ENCODE measurements around the gene SIGMAR1. TPM values are rescaled to one million over a fixed set of nuclear protein-coding genes. Genes with fewer than 3 reads are reported as not detected.

Gene SIGMAR1
- total and polyA plus RNA-seq, 10 donors: 19.4 to 39.7 (median 27.6) TPM

DNA sequence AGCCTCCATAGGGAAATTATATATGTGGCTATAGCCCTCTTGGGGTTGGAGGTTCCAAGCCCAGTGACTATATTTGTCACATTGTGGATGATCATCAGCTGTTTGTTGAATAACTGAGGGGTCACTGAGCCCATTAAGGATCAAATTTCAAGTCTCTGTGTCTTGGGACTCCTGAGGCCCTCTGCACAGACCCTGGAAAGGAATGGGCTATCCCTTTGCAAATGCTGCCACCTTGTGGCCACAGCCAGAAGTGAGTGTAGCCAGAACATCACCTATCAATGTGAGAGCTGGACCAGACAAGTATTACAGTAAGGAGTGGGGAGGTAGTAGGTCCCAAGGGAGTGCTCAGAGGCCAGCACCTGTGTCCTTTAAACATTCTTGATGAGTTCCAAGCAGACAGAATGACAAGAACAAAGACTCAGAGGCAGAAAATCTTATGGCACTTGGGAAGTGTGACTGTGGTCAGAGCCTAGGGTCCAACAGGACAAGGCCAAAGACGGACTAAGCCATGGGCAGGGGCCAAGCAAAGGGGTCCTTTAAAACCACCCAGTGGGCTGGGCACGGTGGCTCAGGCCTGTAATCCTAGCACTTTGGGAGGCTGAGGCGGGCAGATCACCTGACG, 33.9 kb downstream of the SIGMAR1 start:
- H3K36me3 ChIP-seq: no peaks in the 10 kb centered on the region
- H3K27me3 ChIP-seq (replicated peaks in 1 of 7): no peaks in the 10 kb centered on the region
- H3K4me3 ChIP-seq: no peak overlapping the region
- no peak overlapping the region for H3K27ac ChIP-seq
- DNase-seq: peak; percentile 91
- H3K4me1 ChIP-seq: peaks cover 0 to 20% (median 3%) of the 10 kb centered on the region in 6 donors
- WGBS, 5 donors: 59 to 63% (median 61%) methylated on average over 4 of the region's 4 CpGs
- H3K9me3 ChIP-seq: no peaks in the 10 kb centered on the region
- intact Hi-C loops (cut with DNase I; ENCODE audit: low total_unique reads): no loop called here
- TF ChIP-seq POLR2AphosphoS5 (IDR thresholded peaks at IDR 0.05): no peak
- TF ChIP-seq, protein P1, sequence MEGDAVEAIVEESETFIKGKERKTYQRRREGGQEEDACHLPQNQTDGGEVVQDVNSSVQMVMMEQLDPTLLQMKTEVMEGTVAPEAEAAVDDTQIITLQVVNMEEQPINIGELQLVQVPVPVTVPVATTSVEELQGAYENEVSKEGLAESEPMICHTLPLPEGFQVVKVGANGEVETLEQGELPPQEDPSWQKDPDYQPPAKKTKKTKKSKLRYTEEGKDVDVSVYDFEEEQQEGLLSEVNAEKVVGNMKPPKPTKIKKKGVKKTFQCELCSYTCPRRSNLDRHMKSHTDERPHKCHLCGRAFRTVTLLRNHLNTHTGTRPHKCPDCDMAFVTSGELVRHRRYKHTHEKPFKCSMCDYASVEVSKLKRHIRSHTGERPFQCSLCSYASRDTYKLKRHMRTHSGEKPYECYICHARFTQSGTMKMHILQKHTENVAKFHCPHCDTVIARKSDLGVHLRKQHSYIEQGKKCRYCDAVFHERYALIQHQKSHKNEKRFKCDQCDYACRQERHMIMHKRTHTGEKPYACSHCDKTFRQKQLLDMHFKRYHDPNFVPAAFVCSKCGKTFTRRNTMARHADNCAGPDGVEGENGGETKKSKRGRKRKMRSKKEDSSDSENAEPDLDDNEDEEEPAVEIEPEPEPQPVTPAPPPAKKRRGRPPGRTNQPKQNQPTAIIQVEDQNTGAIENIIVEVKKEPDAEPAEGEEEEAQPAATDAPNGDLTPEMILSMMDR (IDR thresholded peaks at IDR 0.05 in 8 of 11, conservative IDR thresholded peaks at IDR 0.05 in 3 of 11): peak; percentile 85 to 95 (median 89)
- TF ChIP-seq POLR2A (IDR thresholded peaks at IDR 0.05): no peak

DNA sequence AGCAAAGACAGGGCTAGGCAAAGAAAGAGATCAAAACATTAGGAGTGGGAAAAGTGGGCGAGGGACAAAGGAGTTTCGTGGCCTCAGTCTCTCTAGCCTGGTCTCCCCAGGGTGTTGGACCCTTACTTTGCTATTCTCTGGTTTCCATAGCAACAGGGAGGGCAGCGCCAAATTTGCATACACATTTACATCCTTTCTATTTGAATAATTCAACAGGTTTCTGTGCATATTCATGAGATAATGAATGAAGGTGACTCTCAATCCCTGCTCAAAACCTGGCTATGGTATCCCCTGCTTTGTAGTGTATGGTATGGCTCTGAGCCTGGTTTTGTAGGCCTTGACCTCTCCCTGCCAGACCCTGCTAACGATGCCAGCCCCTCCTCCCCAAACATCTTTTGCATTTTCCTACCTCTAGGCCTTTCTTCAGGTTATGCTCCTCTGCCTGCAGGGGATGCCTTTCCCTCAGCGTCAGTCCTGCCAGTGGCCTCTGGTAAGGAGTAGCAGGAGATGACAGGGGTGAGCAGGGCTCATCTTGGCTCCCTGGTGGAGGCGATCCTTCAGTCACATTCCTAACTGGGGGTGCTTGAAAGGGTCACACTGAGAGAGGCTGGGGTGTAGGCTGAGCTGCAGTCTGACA, 35.5 kb downstream of the SIGMAR1 start:
- Histone ChIP-seq H3K27ac (no peak overlapping the region), H3K27me3 (replicated peaks in 1 of 7) (no peaks in the 10 kb centered on the region), H3K4me3 (no peak overlapping the region), H3K36me3 (no peaks in the 10 kb centered on the region), H3K9me3 (no peaks in the 10 kb centered on the region), H3K4me1 (peaks cover 0 to 20% (median 3%) of the 10 kb centered on the region in 6 donors)
- intact Hi-C loops (cut with DNase I; ENCODE audit: low total_unique reads): no loop called here
- DNase-seq: no peak
- WGBS, 5 donors: 72 to 91% (median 82%) methylated on average over 6 of the region's 6 CpGs
- TF ChIP-seq, protein P1 (IDR thresholded peaks at IDR 0.05 in 8 of 11, conservative IDR thresholded peaks at IDR 0.05 in 3 of 11): no peak
- no peak for TF ChIP-seq POLR2A (IDR thresholded peaks at IDR 0.05)
- no peak for TF ChIP-seq POLR2AphosphoS5 (IDR thresholded peaks at IDR 0.05)

DNA sequence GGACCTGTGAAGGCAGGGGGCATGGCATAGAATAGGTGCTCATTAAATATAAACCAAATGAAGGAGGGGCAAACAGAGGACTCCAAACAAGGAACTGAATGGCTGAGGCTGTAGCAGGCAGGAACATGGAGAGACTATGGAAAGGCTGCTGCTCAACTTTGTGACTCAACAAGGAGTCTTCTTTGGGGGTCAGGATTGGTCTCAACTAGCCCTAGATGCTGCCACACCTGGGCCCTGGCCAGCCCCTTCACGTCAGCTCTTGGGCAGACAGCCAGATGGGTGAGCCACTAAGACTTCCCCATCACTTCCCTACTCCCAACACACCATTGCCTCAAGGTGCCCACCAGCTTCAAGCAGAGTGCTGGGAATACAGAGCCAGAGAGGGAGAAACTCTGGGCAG, 36.7 kb downstream of the SIGMAR1 start:
- WGBS, 5 donors: 20 to 45% (median 39%) methylated on average over 1 of the region's 1 CpG
- H3K27me3 ChIP-seq (replicated peaks in 1 of 7): peaks cover 0 to 5% (median 0%) of the 10 kb centered on the region in 7 donors
- no peaks in the 10 kb centered on the region for H3K36me3 ChIP-seq
- TF ChIP-seq POLR2A (IDR thresholded peaks at IDR 0.05): no peak
- TF ChIP-seq, protein P1 (IDR thresholded peaks at IDR 0.05 in 8 of 11, conservative IDR thresholded peaks at IDR 0.05 in 3 of 11): no peak
- TF ChIP-seq POLR2AphosphoS5 (IDR thresholded peaks at IDR 0.05): no peak
- no peak overlapping the region for H3K4me3 ChIP-seq
- intact Hi-C loops (cut with DNase I; ENCODE audit: low total_unique reads): no loop called here
- no peak overlapping the region for H3K27ac ChIP-seq
- no peak for DNase-seq
- no peaks in the 10 kb centered on the region for H3K9me3 ChIP-seq
- H3K4me1 ChIP-seq: peaks cover 0 to 20% (median 3%) of the 10 kb centered on the region in 6 donors

DNA sequence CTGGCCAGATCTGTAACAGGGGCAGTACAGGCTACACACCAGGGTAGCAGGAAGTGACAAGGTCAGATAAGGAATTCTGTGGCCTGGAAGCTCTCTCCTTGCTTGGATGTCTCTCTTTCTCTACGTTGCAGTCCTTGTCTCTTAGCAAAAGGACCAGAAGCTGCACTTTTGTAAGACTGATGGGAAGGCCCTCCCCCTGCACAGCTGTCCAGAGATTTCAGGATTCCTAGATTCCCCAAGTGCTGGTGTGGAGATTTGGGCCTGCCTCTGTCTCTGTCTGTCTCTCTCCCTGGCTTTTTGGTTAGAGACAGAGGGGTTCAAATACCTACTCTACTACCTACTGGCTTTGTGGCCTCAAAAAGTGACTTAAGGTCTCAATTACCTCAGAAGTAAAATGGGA, 38.0 kb downstream of the SIGMAR1 start:
- no peak for TF ChIP-seq POLR2AphosphoS5 (IDR thresholded peaks at IDR 0.05)
- TF ChIP-seq, protein P1 (IDR thresholded peaks at IDR 0.05 in 8 of 11, conservative IDR thresholded peaks at IDR 0.05 in 3 of 11): no peak
- DNase-seq: no peak
- Histone ChIP-seq H3K27ac (peak overlapping the region in 3 of 8 donors; percentile 8 to 65 (median 24)), H3K27me3 (replicated peaks in 1 of 7) (peaks cover 0 to 6% (median 0%) of the 10 kb centered on the region in 7 donors), H3K36me3 (no peaks in the 10 kb centered on the region), H3K4me1 (peaks cover 0 to 20% (median 3%) of the 10 kb centered on the region in 6 donors), H3K9me3 (no peaks in the 10 kb centered on the region), H3K4me3 (no peak overlapping the region)
- intact Hi-C loops (cut with DNase I; ENCODE audit: low total_unique reads): loop anchor here (10.0 kb wide), 1 partner anchor 195 kb away; no protein-coding TSS in a partner anchor
- WGBS, 5 donors: 33 to 63% (median 46%) methylated on average over 1 of the region's 1 CpG

Measured in spleen (tissue), 11 donors.